Testis (tissue), 2 donors: Measurements from ENCODE around the gene ATG7.

Source experiments
- CTCF ChIP-seq, 3 experiments: fragments of 450-650 bp in 2 of 3; fragments of 200-600 bp in 1 of 3; sonication (generic) in 1 of 3; IDR thresholded peaks; one replicate each; pipeline ENCODE4 v1.5.1; 2016 to 2019; ENCODE audit warnings: antibody characterized with exemption in 3 of 3, mild to moderate bottlenecking in 2 of 3, moderate library complexity in 1 of 3
- POLR2A ChIP-seq: fragments of 450-650 bp; IDR thresholded peaks from one replicate; pipeline ENCODE4 v1.6.1; 2017; ENCODE audit warnings: antibody characterized with exemption, mild to moderate bottlenecking, moderate library complexity

GRCh38 chr3:11534793-11535101, 262.6 kb downstream of the ATG7 start:
- TF ChIP-seq CTCF (IDR thresholded peaks at IDR 0.05), result no peak
- no peak for TF ChIP-seq POLR2A
